Ishikawa (cell line): ENCODE measurements around the gene ANKRD44.

Experiments used
- CEBPB ChIP-seq: IDR thresholded peaks from 2 replicates; pipeline ENCODE4 v1.6.1; 2012
- CREB1 ChIP-seq: IDR thresholded peaks from 2 replicates; pipeline ENCODE4 v1.6.1; 2012; ENCODE audit warnings: low read depth
- EGR1 ChIP-seq: IDR thresholded peaks from 2 replicates; pipeline ENCODE4 v1.6.1; 2012
- EP300 ChIP-seq: IDR thresholded peaks from 2 replicates; pipeline ENCODE4 v1.6.1; 2012; ENCODE audit warnings: borderline replicate concordance
- FOXM1 ChIP-seq: IDR thresholded peaks from 2 replicates; pipeline ENCODE4 v1.6.1; 2012; ENCODE audit warnings: low read depth, borderline replicate concordance
- NFIC ChIP-seq: IDR thresholded peaks from 2 replicates; pipeline ENCODE4 v1.6.1; 2012
- YY1 ChIP-seq: IDR thresholded peaks from 2 replicates; pipeline ENCODE4 v1.6.1; 2012; ENCODE audit warnings: low read depth
- TF ChIP-seq, protein P1 (sequence below): IDR thresholded peaks from 2 replicates; pipeline ENCODE4 v1.6.1; 2012

DNA sequence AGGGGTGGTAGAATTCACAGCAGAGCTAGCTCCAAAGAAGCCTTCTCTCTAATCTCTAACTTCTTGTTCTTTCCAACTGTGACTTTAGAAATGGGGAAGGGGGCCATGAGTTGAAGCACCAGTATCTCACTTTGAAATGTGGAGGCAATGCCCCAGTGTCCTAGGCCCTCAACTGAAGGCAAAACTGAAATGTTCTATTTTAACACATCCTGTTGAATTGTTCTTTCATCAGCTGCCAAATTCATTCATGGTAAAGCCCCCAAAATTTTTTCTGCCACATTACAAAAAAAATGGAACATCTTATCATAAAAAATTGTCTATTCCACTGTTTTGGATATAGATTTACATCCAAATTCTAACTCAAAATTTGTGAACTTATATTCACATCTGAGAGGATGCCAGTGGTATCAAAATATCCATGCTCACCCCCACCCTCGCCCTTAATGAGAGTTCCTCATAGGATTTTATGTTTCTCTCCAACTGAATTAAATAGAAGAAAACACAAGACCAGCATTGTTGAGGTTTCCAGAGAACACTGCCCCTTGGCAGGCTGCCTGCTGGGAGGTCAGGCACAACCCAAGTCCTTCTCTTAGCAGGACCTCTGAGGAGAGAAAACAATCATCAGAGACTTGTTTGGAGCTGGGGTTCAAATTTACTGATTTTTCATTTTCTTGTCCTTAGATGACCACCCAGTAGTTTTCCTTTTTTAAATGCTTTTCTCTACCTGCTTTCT is 236.7 kb downstream of the ANKRD44 start:
- TF ChIP-seq EP300 (no peak), CEBPB (no peak), FOXM1 (no peak), EGR1 (no peak), YY1 (no peak), CREB1 (no peak), NFIC (no peak)
- TF ChIP-seq, protein P1, sequence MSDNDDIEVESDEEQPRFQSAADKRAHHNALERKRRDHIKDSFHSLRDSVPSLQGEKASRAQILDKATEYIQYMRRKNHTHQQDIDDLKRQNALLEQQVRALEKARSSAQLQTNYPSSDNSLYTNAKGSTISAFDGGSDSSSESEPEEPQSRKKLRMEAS = no peak
